Uterus (tissue), 2 donors: ENCODE measurements around the gene PRKAG2.

ENCODE experiments used
- POLR2A ChIP-seq, 2 donors: fragments of 450-650 bp; IDR thresholded peaks; one replicate each; pipeline ENCODE4 v1.6.1; 2016; ENCODE audit warnings: antibody characterized with exemption in 2 of 2, mild to moderate bottlenecking in 1 of 2, moderate library complexity in 1 of 2
- TF ChIP-seq, protein P1 (sequence below), 4 experiments: fragments of 200-600 bp in 2 of 4; fragments of 450-650 bp in 2 of 4; sonication (generic) in 2 of 4; IDR thresholded peaks; one replicate each; pipeline ENCODE4 v1.5.1; 2016 to 2019; ENCODE audit warnings: antibody characterized with exemption in 4 of 4, mild to moderate bottlenecking in 2 of 4, moderate library complexity in 1 of 4

GRCh38 chr7:151783958-151784575, 92.8 kb downstream of the PRKAG2 start:
- TF ChIP-seq, protein P1, sequence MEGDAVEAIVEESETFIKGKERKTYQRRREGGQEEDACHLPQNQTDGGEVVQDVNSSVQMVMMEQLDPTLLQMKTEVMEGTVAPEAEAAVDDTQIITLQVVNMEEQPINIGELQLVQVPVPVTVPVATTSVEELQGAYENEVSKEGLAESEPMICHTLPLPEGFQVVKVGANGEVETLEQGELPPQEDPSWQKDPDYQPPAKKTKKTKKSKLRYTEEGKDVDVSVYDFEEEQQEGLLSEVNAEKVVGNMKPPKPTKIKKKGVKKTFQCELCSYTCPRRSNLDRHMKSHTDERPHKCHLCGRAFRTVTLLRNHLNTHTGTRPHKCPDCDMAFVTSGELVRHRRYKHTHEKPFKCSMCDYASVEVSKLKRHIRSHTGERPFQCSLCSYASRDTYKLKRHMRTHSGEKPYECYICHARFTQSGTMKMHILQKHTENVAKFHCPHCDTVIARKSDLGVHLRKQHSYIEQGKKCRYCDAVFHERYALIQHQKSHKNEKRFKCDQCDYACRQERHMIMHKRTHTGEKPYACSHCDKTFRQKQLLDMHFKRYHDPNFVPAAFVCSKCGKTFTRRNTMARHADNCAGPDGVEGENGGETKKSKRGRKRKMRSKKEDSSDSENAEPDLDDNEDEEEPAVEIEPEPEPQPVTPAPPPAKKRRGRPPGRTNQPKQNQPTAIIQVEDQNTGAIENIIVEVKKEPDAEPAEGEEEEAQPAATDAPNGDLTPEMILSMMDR (IDR thresholded peaks at IDR 0.05) = no peak
- no peak for TF ChIP-seq POLR2A (IDR thresholded peaks at IDR 0.05)
